Activated CD4-positive, alpha-beta T cell treated with anti-CD3 and anti-CD28 coated beads, Interleukin-2, amount 50 U/mL, for 1 hour (primary cell): ENCODE data around the gene DGAT2.

ENCODE experiments used
- DNase-seq: peaks from one replicate; pipeline ENCODE4 v3.0.0-alpha.2; 2020

Gene DGAT2

DNA sequence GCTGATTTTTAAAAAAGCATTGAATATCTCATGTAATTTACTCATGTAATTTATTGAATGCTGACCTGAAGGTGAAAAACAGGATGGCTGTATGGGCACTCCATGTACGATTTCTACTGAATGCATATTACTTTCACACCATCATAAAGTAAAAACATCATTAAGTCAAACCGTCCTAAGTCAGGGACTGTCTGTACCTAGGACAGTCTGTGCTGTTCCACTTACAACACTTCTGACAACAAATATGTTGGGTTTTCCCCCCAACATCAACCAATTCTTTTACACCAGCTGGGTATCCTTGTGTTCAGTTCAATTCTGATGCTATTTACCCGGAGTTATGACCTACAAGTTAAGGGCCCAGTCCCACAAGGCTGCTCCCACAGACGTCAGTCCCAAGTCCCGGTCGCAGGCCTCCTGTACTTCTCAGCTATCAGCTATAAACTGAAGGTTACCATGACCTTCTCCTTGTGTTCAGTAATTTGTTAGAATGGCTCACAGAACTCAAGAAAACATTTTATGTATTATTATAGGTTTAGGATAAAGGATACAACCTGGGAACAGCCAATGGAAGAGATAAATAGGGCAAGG, 63.4 kb downstream of the DGAT2 start:
- no peak for DNase-seq

DNA sequence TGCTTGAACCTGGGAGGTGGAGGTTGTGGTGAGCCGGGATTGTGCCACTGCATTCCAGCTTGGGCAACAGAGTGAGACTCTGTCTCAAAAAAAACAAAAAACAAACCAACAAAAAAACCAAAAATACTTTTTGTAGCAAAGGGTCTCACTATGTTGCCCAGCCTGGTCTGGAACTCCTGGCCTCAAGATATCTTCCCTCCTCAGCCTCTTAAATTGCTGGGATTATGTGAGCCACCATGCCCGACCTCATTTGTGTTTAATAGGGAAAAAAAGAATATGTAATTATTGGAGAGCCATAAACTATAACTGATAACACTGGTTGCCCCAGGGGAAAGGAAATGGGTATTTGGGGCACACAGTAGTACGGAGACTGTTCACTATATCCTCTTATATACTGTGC, 66.2 kb downstream of the DGAT2 start:
- DNase-seq = no peak

DNA sequence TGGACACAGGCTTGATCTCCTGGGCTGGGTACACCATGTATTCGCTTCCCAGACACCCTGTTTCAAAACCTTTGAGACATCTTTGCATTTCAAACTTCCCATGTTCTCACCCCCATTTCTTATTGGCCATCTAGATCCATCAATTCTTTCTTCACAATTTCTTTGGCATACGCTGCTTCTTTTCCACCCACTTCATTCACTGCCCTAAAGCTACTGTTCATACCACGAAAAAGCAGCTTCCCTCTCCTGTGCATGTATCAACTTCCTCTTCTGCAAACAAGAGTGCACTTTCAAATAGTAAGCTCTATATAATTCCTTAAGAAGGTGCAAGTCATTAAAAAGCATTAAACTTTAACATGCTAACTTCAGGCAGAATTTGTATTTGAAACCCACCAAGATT, 67.8 kb downstream of the DGAT2 start:
- DNase-seq = no peak

DNA sequence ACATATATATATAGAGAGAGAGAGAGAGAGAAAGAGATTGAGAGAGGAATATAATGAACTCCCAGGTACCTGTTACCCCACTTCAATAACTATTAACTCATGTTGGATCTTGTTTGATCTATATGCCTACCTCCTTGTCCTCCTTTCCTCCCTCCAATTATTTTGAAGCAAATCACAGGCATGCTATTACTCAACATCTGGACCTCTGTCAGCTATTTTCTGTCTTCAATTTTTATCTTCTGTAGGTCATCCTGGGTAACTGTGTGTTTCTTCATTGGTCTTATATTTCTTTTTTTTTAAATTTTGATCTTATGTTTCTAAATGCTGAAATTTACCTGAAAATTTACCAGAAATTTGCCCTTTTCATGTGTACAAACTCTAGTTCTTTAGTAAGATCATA, 71.3 kb downstream of the DGAT2 start:
- no peak for DNase-seq

DNA sequence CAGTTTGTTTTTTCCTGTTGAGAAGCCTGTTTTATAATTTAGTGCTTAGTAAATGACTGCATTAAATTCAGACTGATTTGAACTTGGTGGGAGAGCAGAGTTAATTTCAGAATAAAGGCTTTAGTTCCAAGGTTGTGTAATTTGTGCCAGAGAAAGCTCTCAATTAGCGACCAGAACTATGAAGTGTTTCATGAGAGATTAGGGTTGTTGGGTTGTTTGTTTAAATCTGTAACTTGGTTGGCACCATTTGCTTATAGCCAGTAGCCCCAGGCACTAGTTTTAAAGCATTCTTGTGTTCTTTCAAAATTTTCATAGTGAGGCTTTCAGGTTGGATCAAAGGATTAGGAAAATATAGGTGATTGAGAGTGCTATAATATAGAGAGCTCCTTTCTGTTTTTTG, 71.9 kb downstream of the DGAT2 start:
- no peak for DNase-seq

DNA sequence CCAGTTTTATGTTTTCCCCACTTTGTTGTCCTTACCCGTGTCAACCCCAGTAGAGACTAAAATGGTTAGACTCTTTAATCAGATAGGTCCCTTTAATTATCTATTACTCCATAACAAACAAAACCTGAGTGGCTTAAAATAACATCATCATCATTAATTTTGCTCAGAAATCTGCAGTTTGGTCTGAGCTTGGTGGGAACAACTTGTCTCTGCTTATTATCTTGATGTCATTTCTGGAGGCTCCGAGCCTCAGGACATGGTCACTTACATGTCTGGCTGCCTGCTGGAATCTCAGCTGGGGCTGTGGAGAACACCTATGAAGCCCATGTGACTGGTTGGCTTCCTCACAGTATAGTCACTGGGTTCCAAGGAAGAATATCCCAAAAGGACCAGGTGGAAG, 73.2 kb downstream of the DGAT2 start:
- no peak for DNase-seq

DNA sequence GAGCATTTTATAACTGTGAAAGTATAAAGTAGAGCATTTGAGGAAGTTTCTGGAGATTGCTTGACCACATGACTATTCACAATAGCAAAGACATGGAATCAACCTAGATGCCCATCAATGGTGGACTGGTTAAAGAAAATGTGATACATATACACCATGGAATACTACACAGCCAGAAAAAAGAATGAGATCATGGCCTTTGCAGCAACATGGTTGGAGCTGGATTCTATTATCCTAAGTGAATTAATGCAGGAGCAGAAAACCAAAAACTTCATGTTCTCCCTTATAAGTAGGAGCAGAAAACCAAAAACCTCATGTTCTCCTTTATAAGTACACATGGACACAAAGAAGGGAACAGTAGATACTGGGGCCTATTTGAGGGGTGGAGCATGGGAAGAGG, 76.7 kb downstream of the DGAT2 start:
- no peak for DNase-seq

DNA sequence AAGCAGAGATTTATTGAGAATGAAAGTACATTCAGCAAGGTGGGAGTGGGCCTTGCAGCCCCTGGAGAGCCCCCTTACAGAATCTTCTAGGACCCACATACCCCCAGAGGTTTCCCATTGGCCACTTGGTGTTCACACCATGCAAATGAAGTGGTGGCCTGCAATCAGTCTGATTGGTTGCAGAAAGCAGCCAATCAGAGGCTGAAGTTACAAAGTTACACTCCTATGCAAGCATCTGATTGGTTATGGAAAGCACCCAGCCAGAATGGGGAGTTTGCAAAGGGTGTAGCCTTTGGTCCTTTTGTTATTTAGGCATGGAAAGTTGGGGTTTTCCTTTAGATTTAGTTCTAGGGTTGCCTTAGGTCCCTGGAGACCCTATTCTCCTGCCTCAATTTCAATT, 81.3 kb downstream of the DGAT2 start:
- DNase-seq = no peak

DNA sequence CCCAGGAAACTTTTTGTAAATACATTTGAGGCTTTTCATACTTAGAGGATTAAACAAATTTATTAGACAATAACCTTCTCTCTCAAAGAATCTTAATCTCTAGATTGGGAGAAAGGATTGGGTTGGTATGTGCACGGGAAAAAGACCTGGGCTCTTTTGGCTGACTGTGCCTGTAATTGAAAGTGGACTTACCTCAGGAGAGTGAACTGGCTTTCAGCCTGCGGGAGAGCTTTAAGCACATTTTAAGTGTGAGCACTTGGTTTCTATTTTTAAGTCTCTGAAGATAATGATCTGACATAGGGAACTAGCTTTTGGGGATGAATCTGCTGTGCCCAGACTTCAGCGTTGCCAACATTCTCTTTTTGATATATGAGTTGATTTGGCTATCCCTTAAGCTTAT, 82.2 kb downstream of the DGAT2 start:
- no peak for DNase-seq
